Kidney glomerular epithelial cell (primary cell): Measurements from ENCODE around the gene OARD1.
"Not testable (repeated sequence)": the region's sequence is repeated elsewhere in the genome, so short reads cannot be mapped to it uniquely, and the experiment has no call there.

Source experiments
- DNase-seq: peaks from one replicate; lab custom pipeline; 2025; lab: John Stamatoyannopoulos, UW

Gene OARD1

DNA sequence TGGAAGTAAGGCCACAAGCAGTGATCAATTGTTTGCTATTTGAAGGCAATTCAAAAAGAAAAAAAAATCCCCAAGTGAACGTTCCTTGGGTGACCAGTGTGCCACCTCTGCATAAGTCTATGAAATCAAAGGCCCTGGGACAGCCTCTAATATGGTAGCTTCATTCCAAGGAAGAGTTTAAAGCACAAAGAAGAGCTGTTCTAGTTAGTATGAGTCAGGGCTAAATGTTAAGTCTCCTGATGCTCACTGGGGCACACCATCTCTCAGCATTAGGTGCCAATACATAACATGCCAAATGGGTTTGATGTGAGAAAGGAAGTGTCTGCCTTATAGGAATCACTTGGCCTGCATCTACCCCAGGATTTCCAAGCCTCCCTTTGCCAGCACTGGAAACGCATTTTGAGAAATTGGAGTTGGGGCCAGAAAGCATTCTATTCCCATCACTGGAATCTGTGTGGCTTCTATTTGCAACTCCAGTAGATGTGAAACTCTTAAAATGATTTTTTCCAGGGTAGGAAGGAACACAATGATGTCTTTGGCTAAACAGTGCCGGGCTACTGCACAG lies 46.1 kb downstream of the OARD1 start:
- no peak for DNase-seq

DNA sequence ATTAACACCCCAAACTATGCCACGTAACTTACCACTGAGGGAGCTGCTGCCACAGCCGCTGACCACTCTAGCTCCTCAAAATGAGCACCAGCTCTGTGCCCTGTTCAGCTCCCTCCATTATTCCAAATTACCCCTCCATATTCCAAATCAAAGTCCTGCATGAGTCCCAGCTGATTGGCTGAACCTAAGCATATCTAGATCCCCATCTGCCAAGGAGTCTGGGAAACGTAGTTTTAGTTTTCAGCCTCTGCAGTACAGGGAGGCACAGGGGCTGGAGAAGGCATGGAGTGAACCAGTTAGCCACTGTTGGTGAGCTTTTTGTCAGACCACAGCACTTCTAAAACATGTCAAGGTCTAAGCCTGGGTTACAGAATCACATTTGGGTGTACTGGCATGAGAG lies 49.0 kb downstream of the OARD1 start:
- DNase-seq, result no peak

DNA sequence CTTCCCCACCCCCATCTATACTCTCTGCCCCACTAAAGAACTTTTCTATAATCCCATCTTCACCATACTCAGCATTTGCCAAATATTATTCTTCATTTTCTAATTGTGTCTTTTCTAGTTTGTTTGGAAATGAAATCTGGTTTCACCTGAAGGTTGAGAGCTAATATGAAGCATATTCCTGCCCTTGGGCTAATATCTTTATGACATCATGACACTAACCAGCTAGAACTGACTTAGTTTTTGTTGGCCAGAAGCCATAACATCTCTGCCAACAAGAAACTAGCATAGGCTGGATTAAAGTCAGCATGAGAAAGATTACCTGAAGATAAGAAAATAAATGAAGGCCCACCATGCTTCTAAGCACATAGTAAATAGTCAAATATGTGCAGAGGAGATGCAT lies 49.9 kb downstream of the OARD1 start:
- peak; percentile 45 for DNase-seq

DNA sequence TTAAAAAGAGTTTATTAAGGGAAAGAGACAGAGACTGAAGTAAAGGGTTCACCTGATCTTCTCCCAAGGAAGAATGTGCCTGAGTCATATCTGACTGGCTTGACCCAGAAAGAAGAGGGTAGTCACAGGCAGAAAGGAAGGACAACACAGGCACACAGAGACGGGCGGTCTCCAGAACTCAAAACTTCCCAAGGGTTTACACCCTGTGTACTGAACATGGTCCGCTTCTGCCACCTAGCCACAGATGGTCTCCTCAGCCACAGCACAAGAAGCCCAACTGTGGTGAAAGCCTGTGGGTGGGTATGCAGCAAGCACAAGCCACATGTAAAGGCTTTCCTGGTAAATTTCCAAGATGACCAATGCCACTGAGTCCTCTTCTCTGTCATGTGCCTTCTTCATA lies 50.3 kb downstream of the OARD1 start:
- peak; percentile 41 for DNase-seq

DNA sequence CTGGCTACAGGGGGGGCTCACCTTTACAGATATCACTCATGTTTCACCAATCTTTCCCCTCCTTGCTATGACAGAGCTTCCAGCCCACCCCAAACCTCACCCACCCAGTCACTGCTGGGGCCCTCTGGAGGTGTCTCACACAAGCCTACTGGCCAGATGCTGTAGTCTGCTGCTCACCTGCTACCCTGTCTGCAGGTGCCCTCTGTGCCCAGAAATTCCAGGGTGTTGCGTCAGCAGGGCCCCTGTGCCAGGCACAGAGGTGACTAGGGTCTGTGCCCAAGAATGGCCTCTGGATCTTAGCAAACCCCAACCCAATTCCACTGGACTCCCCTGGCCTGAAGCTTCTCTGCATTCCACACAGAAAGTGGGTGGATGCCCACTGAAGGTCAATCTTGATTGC lies 54.5 kb downstream of the OARD1 start:
- DNase-seq, result no peak

DNA sequence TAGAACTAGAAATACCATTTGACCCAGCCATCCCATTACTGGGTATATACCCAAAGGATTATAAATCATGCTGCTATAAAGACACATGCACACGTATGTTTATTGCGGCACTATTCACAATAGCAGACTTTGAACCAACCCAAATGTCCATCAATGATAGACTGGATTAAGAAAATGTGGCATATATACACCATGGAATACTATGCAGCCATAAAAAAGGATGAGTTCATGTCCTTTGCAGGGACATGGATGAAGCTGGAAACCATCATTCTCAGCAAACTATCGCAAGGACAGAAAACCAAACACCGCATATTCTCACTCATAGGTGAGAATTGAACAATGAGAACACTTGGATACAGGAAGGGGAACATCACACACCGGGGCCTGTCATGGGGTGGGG lies 56.3 kb downstream of the OARD1 start:
- DNase-seq, result not testable (repeated sequence)

DNA sequence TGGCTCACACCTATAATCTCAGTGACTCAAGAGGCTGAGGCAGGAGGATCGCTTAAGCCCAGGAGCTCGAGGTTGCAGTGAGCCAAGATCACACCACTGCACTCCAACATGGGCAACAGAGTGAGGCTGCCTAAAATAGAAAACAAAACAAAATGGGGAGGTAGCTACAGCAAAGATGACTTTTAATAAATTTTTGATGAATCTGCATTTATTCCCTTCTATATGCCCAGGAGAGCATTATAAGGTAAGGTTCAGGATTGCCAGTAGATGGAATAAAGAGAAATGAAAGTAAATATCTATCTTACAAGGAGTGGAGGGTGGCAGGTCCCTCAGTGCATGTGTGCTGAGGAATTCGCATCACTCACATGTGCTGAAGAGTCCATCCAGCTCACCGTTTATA lies 57.4 kb downstream of the OARD1 start:
- no peak for DNase-seq
